ENCODE data around the gene MAGEB17. TPM values are rescaled to one million over a fixed set of nuclear protein-coding genes. Genes with fewer than 3 reads are reported as not detected.
A peak's percentile ranks its signal among the peaks of the same experiment; 100 is the strongest.

Gene MAGEB17
- not detected for total RNA-seq

GRCh38 chrX:16167181-16167580, at the start of gene MAGEB17:
Gene MAGEB17 (plus strand): TSS chrX:16167481. CDS start chrX:16170383, 2,902 bp downstream.
- H3K36me3 Mint-ChIP-seq: no peaks in the 10 kb centered on the region
- no peak for DNase-seq
- no peak within 1 kb of the TSS for H3K27ac Mint-ChIP-seq
- no peak within 1 kb of the TSS for H3K4me3 Mint-ChIP-seq
- no peaks in the 10 kb centered on the region for H3K4me1 Mint-ChIP-seq
- H3K9me3 Mint-ChIP-seq: no peaks in the 10 kb centered on the region
- H3K27me3 Mint-ChIP-seq: no peaks in the 10 kb centered on the region

- Mint-ChIP-seq H3K4me3 (no peak overlapping the region), H3K4me1 (peaks cover 21% of the 10 kb centered on the region), H3K36me3 (peaks cover 5% of the 10 kb centered on the region), H3K27me3 (peaks cover 16% of the 10 kb centered on the region), H3K27ac (peak overlapping the region; percentile 48), H3K9me3 (peaks cover 8% of the 10 kb centered on the region)
- DNase-seq: no peak
Measured at GRCh38 chrX:16119353-16120220, 47.7 kb upstream of the MAGEB17 start.

GRCh38 chrX:16120431-16120830, 46.9 kb upstream of the MAGEB17 start:
- peaks cover 18% of the 10 kb centered on the region for H3K27me3 Mint-ChIP-seq
- peaks cover 21% of the 10 kb centered on the region for H3K4me1 Mint-ChIP-seq
- H3K9me3 Mint-ChIP-seq: peaks cover 8% of the 10 kb centered on the region
- peaks cover 5% of the 10 kb centered on the region for H3K36me3 Mint-ChIP-seq
- DNase-seq: no peak
- H3K4me3 Mint-ChIP-seq: no peak overlapping the region
- H3K27ac Mint-ChIP-seq: peak overlapping the region; percentile 46

- Mint-ChIP-seq H3K27me3 (peaks cover 20% of the 10 kb centered on the region), H3K4me3 (no peak within 1 kb of the TSS), H3K27ac (no peak within 1 kb of the TSS), H3K4me1 (peaks cover 21% of the 10 kb centered on the region), H3K9me3 (peaks cover 5% of the 10 kb centered on the region), H3K36me3 (peaks cover 5% of the 10 kb centered on the region)
- peak; percentile 54 for DNase-seq
Measured at GRCh38 chrX:16123222-16123786, 44.0 kb upstream of the MAGEB17 start, which contains the start of gene GRPR. Gene GRPR (plus strand): TSS chrX:16123565. CDS start chrX:16123954, 389 bp downstream.

- Mint-ChIP-seq H3K9me3 (peaks cover 2% of the 10 kb centered on the region), H3K27me3 (peaks cover 20% of the 10 kb centered on the region), H3K4me3 (no peak overlapping the region), H3K36me3 (peaks cover 2% of the 10 kb centered on the region), H3K27ac (no peak overlapping the region), H3K4me1 (peaks cover 18% of the 10 kb centered on the region)
- no peak for DNase-seq
Measured at GRCh38 chrX:16124201-16124600, 43.1 kb upstream of the MAGEB17 start.

- Mint-ChIP-seq H3K27ac (no peak overlapping the region), H3K27me3 (peaks cover 20% of the 10 kb centered on the region), H3K4me3 (no peak overlapping the region), H3K36me3 (no peaks in the 10 kb centered on the region), H3K4me1 (peaks cover 4% of the 10 kb centered on the region), H3K9me3 (no peaks in the 10 kb centered on the region)
- DNase-seq: no peak
Measured at GRCh38 chrX:16125520-16126149, 41.6 kb upstream of the MAGEB17 start.

GRCh38 chrX:16130707-16131106, 36.6 kb upstream of the MAGEB17 start:
- H3K36me3 Mint-ChIP-seq: no peaks in the 10 kb centered on the region
- H3K4me3 Mint-ChIP-seq: no peak overlapping the region
- no peaks in the 10 kb centered on the region for H3K4me1 Mint-ChIP-seq
- no peak overlapping the region for H3K27ac Mint-ChIP-seq
- H3K27me3 Mint-ChIP-seq: peaks cover 8% of the 10 kb centered on the region
- H3K9me3 Mint-ChIP-seq: no peaks in the 10 kb centered on the region
- DNase-seq: no peak

- no peaks in the 10 kb centered on the region for H3K36me3 Mint-ChIP-seq
- no peak for DNase-seq
- H3K9me3 Mint-ChIP-seq: no peaks in the 10 kb centered on the region
- H3K27me3 Mint-ChIP-seq: peaks cover 13% of the 10 kb centered on the region
- H3K27ac Mint-ChIP-seq: no peak overlapping the region
- no peaks in the 10 kb centered on the region for H3K4me1 Mint-ChIP-seq
- H3K4me3 Mint-ChIP-seq: no peak overlapping the region
Measured at GRCh38 chrX:16134936-16135335, 32.3 kb upstream of the MAGEB17 start.

- Mint-ChIP-seq H3K9me3 (no peaks in the 10 kb centered on the region), H3K27me3 (peaks cover 14% of the 10 kb centered on the region), H3K27ac (no peak overlapping the region), H3K36me3 (no peaks in the 10 kb centered on the region), H3K4me3 (no peak overlapping the region), H3K4me1 (peaks cover 6% of the 10 kb centered on the region)
- no peak for DNase-seq
Measured at GRCh38 chrX:16136080-16136479, 31.2 kb upstream of the MAGEB17 start.

GRCh38 chrX:16137416-16138107, 29.7 kb upstream of the MAGEB17 start:
- DNase-seq: no peak
- Mint-ChIP-seq H3K9me3 (no peaks in the 10 kb centered on the region), H3K27me3 (peaks cover 11% of the 10 kb centered on the region), H3K36me3 (no peaks in the 10 kb centered on the region), H3K4me3 (no peak overlapping the region), H3K27ac (no peak overlapping the region), H3K4me1 (peaks cover 8% of the 10 kb centered on the region)

GRCh38 chrX:16138108-16138427, 29.2 kb upstream of the MAGEB17 start:
- no peak for DNase-seq
- peaks cover 16% of the 10 kb centered on the region for H3K27me3 Mint-ChIP-seq

GRCh38 chrX:16140448-16140847, 26.8 kb upstream of the MAGEB17 start:
- Mint-ChIP-seq H3K4me3 (no peak overlapping the region), H3K27me3 (peaks cover 21% of the 10 kb centered on the region), H3K9me3 (peaks cover 2% of the 10 kb centered on the region), H3K27ac (no peak overlapping the region), H3K4me1 (peaks cover 8% of the 10 kb centered on the region), H3K36me3 (no peaks in the 10 kb centered on the region)
- DNase-seq: no peak

More at GRCh38 chrX:16138108-16138427, 29.2 kb upstream of the MAGEB17 start:
- Mint-ChIP-seq H3K27ac (no peak overlapping the region), H3K4me1 (peaks cover 8% of the 10 kb centered on the region), H3K4me3 (no peak overlapping the region), H3K36me3 (no peaks in the 10 kb centered on the region), H3K9me3 (no peaks in the 10 kb centered on the region)

GRCh38 chrX:16140983-16141382, 26.3 kb upstream of the MAGEB17 start:
- Mint-ChIP-seq H3K4me1 (peaks cover 8% of the 10 kb centered on the region), H3K27me3 (peaks cover 27% of the 10 kb centered on the region), H3K4me3 (no peak overlapping the region), H3K36me3 (no peaks in the 10 kb centered on the region), H3K27ac (no peak overlapping the region), H3K9me3 (peaks cover 2% of the 10 kb centered on the region)
- no peak for DNase-seq

- peaks cover 8% of the 10 kb centered on the region for H3K4me1 Mint-ChIP-seq
- no peak overlapping the region for H3K27ac Mint-ChIP-seq
- peaks cover 2% of the 10 kb centered on the region for H3K9me3 Mint-ChIP-seq
- no peaks in the 10 kb centered on the region for H3K36me3 Mint-ChIP-seq
- no peak for DNase-seq
- H3K4me3 Mint-ChIP-seq: no peak overlapping the region
- peaks cover 27% of the 10 kb centered on the region for H3K27me3 Mint-ChIP-seq
Measured at GRCh38 chrX:16141422-16142245, 25.6 kb upstream of the MAGEB17 start.
